ENCODE measurements around the gene MUC4. TPM values are rescaled to one million over a fixed set of nuclear protein-coding genes. Genes with fewer than 3 reads are reported as not detected.

Gene MUC4
- total and polyA plus RNA-seq, 7 donors: under 0.01 to 195 (median 7.4) TPM; not detected in 1

- Histone ChIP-seq H3K9me3 (no peaks in the 10 kb centered on the region), H3K4me1 (no peaks in the 10 kb centered on the region), H3K36me3 (peaks cover 0 to 22% (median 5%) of the 10 kb centered on the region in 4 donors), H3K4me3 (no peak overlapping the region), H3K27me3 (no peaks in the 10 kb centered on the region), H3K27ac (no peak overlapping the region)
- no peak for DNase-seq
- intact Hi-C loops (cut with DNase I): no loop called here
- TF ChIP-seq EP300 (IDR thresholded peaks at IDR 0.05) (no peak), POLR2AphosphoS5 (IDR thresholded peaks at IDR 0.05) (no peak), POLR2A (IDR thresholded peaks at IDR 0.05) (no peak), CTCF (IDR thresholded peaks at IDR 0.05) (no peak)
- WGBS, 2 donors: 75% methylated on average over 9 of the region's 9 CpGs
Measured at GRCh38 chr3:195704433-195704999, 107.2 kb downstream of the MUC4 start.

- Histone ChIP-seq H3K27ac (no peak overlapping the region), H3K9me3 (no peaks in the 10 kb centered on the region), H3K4me1 (no peaks in the 10 kb centered on the region), H3K36me3 (peaks cover 0 to 14% (median 2%) of the 10 kb centered on the region in 4 donors), H3K4me3 (no peak overlapping the region), H3K27me3 (no peaks in the 10 kb centered on the region)
- TF ChIP-seq CTCF (IDR thresholded peaks at IDR 0.05) (no peak), POLR2AphosphoS5 (IDR thresholded peaks at IDR 0.05) (no peak), POLR2A (IDR thresholded peaks at IDR 0.05) (no peak), EP300 (IDR thresholded peaks at IDR 0.05) (no peak)
- DNase-seq: no peak
- intact Hi-C loops (cut with DNase I): no loop called here
- whole genome bisulfite sequencing, 2 donors: 89% methylated on average over 5 of the region's 5 CpGs
Measured at GRCh38 chr3:195703776-195704175, 108.0 kb downstream of the MUC4 start.

GRCh38 chr3:195701042-195701915, 110.5 kb downstream of the MUC4 start:
- peaks cover 0 to 13% (median 4%) of the 10 kb centered on the region in 4 donors for H3K36me3 ChIP-seq
- peaks cover 0 to 6% (median 0%) of the 10 kb centered on the region in 4 donors for H3K4me1 ChIP-seq
- TF ChIP-seq EP300 (IDR thresholded peaks at IDR 0.05) (no peak), POLR2AphosphoS5 (IDR thresholded peaks at IDR 0.05) (peak in 1 of 4 donors; percentile 5), CTCF (IDR thresholded peaks at IDR 0.05) (peak in 1 of 4 experiments; percentile 7), POLR2A (IDR thresholded peaks at IDR 0.05) (no peak)
- DNase-seq: no peak
- no peaks in the 10 kb centered on the region for H3K9me3 ChIP-seq
- no peak overlapping the region for H3K4me3 ChIP-seq
- no peak overlapping the region for H3K27ac ChIP-seq
- intact Hi-C loops (cut with DNase I): no loop called here
- no peaks in the 10 kb centered on the region for H3K27me3 ChIP-seq
- WGBS, 2 donors: 70 to 77% methylated on average over 9 of the region's 9 CpGs

GRCh38 chr3:195700319-195700718, 111.4 kb downstream of the MUC4 start:
- no peaks in the 10 kb centered on the region for H3K27me3 ChIP-seq
- no peaks in the 10 kb centered on the region for H3K9me3 ChIP-seq
- H3K4me3 ChIP-seq: no peak overlapping the region
- peaks cover 0 to 17% (median 4%) of the 10 kb centered on the region in 4 donors for H3K36me3 ChIP-seq
- intact Hi-C loops (cut with DNase I): no loop called here
- peaks cover 0 to 6% (median 0%) of the 10 kb centered on the region in 4 donors for H3K4me1 ChIP-seq
- 90 to 91% methylated on average over 5 of the region's 5 CpGs for WGBS, 2 donors
- TF ChIP-seq POLR2A (IDR thresholded peaks at IDR 0.05) (no peak), EP300 (IDR thresholded peaks at IDR 0.05) (no peak), CTCF (IDR thresholded peaks at IDR 0.05) (no peak), POLR2AphosphoS5 (IDR thresholded peaks at IDR 0.05) (no peak)
- H3K27ac ChIP-seq: no peak overlapping the region
- no peak for DNase-seq
